Cerebellar cortex (tissue), 1 donor: ENCODE measurements around the gene MAN1A1.
A peak's percentile ranks its signal among the peaks of the same experiment; 100 is the strongest.
"Not testable (repeated sequence)": the region's sequence is repeated elsewhere in the genome, so short reads cannot be mapped to it uniquely, and the experiment has no call there.

Experiments
- DNase-seq: peaks from one replicate; pipeline ENCODE4 v3.0.0-alpha.2; 2015; ENCODE audit warnings: low spot score

The MAN1A1 gene

GRCh38 chr6:119171088-119171841 lies 178.3 kb downstream of the MAN1A1 start:
- no peak for DNase-seq

DNA sequence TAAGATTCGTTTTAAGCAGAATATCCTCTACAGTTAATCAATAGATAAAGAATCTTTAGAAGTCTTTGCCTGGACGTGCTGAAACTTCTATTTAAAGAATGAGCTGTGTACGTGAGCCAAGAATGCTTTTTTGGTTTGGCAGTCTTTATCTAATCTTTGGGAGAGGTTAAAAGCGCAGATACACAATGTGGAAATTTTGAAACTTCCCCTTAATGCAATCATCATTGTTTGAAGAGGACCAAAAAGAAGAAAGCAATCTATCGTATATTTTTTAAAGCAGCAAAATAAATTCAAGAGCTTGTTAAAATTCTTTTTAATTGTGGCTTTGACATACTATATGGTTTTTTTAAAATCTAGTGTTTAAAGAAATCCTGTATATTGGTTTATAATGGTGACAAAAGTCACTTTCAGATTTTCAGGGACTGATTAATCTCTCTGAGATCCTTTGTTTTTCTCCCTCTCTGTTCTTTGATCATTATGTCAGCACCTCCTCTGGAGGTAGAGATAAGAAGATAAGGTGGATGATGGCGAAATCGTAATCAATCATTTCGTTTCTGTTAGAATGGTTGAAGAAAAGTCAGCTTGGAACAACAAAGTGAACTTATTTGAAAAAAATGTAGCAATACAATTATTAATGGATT lies 179.0 kb downstream of the MAN1A1 start:
- no peak for DNase-seq

DNA sequence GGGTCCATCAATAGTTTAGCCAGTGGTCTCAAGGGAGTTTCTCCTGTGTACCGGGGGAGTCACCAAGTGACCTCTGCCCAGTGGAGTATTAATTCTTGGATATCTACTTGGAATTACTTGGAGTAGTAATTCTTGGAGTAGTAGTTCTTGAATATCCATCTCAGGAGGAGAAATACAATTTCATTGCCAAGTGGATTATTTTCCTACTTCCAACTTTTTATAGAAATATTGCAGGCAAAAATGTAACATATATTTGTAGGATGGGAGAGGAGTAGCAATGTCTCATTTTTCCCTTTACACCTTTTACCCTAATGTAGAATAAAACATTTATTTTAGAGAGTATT lies 179.5 kb downstream of the MAN1A1 start:
- DNase-seq, result no peak

DNA sequence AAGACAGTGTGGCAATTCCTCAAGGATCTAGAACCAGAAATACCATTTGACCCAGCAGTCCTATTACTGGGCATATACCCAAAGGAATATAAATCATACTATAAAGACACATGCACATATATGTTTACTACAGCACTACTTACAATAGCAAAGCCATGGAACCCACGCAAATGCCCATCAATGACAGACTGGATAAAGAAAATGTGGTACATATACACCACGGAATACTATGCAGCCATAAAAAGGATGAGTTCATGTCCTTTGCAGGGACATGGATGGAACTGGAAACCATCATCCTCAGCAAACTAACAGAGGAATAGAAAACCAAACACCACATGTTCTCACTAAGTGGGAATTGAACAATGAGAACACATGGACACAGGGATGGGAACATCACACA lies 180.2 kb downstream of the MAN1A1 start:
- DNase-seq, result not testable (repeated sequence)

DNA sequence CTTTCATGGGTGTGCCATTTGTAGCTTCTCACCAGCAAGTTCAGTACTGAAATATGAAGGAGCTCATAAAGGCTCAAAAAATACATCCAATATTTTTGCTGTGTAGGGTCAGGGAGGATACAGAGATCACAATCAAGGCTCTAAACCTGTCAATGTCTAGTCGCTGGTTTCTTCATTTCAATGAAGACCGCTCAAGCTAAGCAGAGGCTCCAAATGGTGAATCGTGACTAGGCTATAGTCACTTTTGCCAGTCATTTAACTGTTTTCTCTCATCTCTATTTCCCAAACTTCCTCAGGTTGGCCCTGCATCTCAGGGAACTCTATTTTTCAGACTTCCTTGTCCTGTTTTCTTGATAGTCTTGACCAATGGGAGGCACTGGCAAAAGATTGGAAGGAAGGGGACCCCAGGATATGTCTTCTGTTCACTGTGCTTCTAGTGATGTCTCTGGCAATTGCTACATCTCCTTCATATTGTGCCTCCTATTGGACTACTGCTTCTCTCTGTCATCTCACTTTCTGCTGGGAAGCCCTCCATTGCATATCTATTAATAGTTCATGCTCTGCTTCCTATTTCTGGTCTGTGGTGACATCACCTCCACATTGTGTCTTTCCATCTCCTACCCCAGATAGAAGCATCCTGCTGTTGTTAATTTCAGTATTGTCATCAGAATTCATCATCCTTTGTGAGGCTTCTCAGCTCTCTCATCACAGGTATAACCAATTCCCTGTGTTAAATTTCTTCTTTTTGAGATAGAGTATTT lies 183.4 kb downstream of the MAN1A1 start:
- no peak for DNase-seq

DNA sequence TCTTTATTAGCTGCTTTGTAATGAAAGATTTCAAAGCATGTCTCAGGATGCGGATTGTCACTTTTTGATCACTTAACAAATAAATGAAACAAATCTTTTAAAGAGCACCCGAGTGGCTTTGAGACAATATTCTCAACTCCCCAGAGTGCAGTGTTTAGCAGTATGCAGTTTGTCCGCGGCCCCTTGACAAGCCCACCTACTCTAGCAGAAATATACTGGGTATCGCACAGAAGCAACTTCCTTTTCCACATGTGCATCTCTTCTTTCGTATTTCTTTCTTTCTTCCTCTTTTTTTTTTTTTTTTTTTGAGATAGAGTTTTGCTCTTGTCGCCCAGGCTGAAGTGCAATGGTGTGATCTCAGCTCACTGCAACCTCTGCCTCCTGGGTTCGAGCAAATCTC lies 186.6 kb downstream of the MAN1A1 start:
- DNase-seq, result no peak

DNA sequence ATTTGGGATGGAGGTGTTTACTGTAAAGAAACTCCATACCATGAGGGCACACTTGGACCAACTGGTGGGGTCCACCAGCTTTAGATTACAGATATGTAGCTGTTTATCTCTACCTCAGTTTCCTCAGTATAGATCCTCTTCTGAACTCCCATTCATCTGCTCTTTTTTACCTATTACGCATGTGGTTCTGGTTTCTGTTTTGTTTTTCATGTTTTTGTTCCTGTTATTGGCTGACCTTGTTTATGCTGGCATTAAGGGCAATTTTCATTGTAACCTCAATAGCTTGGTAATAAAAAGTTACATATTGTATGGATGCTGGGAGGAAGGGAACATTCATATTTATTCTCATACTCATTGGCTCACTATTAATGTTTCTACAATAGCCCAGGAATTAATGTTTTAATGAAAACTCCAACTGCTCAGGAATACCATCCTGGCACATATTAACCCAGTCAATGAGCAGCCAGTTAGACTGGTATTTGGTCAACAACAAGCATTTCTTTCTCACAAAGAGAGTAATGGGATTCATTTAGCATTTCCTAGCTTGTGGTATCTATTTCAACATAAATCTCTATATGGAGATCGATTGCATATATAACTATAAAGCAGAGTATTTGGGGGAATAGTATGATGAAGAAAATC lies 187.3 kb downstream of the MAN1A1 start:
- no peak for DNase-seq

DNA sequence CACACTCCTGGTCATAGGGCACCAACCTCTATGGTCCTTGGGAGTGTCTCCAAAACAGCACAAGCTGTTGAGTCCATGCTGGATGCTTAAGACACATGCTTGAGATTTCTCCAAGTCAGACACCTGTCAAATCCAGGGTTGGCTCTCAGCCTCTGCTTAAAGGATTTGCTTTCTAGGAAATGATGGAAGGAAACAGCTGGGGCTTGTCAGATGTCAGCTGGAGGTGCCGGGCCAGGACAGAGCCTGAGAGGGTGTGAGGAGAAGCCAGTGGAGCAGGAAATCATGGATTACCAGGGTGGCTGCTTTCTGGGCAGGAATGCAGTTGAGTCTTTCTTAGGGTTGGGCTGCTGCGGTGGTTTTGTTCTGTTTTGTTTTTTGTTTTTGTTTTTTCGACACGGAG lies 188.1 kb downstream of the MAN1A1 start:
- DNase-seq, result no peak

DNA sequence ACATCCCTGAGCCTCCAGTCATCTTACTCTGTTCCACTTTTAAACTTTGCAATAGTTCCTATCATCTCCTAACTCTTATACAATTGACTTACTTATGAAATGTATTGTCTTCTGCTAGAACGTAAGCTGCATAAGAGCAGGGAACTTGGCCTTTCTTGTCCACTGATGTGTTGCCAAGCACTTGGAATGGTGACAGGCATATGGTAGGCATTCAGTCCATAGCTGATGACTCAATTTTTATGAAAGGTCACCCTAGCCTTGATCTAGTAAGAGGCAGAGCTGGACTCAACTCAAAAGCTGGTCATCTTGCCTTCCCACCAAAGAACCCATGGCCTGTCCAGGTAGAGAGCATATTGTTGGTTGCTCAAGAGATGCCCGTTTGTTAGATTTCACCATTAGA lies 188.7 kb downstream of the MAN1A1 start:
- DNase-seq, result no peak

- no peak for DNase-seq
Measured at GRCh38 chr6:119158057-119158848, 191.3 kb downstream of the MAN1A1 start.

DNA sequence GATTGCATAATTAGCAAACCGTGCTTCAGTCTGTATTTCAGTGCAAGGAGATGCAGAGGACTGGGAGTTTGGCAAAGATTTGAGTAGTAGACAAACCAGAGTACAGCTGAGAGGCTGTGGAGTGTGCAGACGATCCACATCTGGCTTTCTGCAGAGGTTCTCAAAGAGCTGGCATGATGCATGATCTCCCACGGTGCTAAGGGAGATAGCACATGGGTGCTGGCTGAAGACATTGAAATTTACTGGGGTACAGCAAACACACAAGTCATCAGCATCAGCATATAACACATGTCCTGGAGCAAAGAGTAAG lies 192.1 kb downstream of the MAN1A1 start:
- no peak for DNase-seq

DNA sequence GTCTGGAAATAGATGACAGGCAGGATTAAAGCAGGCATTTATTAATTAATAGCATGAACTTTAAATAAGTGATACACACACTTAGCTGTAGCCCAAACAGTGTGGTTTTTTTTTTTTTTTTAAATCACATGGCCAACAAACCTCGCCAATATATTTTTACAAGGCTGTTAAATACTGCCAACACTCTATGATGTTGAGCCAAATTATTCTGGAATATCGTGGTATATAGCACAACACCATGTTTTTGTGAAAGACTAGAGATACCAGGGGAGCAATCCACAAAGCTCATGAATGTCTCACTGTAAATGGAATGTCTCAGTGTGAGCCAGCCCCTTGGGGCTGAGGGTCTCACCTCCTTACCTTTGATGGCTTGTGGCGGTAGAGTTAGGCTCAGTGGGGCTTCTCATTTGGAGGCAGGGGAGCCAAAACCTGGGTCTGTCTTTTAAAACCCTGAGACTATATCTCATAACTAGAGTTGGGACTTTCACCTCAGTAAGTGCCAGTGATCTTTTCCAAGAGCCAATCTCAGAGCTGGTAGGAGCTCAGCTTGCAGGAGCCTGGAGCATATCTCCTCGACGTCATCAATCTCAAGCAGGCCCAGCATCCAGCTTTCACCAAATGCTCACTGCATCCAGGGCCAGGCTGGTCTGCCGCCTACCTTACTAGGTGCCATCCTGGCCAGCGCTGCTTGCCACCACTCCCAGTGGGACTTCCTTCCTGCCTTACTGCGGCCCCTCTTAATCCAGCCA lies 192.6 kb downstream of the MAN1A1 start:
- DNase-seq, result no peak

DNA sequence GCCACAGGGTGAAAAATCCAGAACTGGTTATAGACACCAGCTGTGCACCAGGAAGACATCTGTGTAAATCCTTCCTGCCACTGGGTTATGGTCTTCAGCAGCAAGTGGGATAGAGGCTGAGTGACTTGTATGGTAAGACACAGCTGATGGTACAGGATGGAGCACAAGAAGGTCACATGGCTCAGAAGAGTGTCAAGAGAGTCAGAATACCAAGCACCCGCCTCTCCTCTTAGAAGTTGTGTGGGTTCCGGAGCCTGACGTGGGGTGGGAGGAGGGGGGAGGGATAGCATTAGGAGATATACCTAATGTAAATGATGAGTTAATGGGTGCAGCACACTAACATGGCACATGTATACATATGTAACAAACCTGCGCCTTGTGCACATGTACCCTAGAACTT lies 193.5 kb downstream of the MAN1A1 start:
- DNase-seq, result not testable (repeated sequence)

DNA sequence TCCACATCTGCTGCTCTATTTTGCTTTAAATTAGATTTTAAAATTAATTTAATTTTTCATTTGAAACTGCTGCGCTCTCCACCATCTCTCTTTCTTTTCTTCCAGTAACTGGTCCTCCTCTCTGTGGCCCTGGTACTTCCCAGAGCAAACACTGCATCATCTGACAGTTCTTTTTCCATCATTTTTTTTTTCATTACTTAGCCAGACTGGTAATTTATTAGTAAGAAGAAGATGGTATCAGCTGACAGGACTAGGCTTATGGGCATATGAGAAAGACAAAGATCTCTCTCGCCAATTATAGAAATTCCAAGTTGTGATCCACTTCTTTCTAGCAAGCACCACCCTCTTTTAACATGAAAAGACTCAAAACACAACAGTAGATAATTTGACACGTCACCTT lies 197.4 kb downstream of the MAN1A1 start:
- DNase-seq, result no peak

GRCh38 chr6:119148825-119149525 lies 200.6 kb downstream of the MAN1A1 start:
- peak; percentile 5 for DNase-seq

- DNase-seq, result peak; percentile 65
Measured at GRCh38 chr6:119148098-119148824, 201.3 kb downstream of the MAN1A1 start.

DNA sequence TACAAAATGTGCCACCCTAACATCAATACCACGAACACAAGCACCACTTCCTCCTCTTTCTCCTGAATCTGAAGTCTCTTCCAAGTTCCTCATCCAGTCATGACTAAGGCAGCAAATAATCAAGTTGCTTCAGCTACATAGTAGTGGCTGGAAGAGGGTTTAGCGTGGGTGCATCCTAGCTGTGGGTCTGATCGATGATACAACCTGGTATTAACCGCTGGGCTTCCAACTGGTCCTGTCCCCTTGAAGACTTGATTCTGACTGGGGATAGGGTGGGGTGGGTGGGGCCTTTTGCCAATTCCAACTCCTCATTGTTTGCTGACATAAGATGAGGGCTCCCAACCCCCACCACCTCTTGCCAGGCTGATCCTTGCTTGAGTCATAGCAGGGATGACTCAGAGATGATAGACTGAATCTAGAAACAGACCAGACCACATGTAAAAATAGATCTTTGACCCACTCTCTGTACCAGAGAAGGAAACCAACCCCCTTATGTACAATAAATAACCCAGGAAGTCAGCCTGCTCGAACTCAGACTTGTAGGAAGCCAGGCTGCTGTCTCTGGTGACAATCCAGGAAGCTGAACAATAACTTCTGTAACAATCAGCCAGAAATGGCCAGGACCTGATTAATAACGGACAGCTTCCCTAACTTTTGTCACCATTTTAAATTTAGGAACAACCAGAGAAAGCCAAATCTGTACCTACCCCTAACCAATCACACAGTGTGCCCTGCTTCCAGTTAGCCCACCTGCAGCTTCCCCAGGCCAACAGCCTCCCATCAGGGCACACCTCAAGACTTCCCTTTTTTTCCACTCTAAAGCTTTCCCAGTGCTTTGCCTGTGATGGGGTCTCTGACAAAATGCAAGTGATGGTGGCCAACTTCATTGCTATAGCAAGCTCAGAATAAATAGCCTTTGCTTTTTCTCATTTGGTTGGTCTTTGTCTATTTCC lies 202.2 kb downstream of the MAN1A1 start:
- DNase-seq, result no peak

DNA sequence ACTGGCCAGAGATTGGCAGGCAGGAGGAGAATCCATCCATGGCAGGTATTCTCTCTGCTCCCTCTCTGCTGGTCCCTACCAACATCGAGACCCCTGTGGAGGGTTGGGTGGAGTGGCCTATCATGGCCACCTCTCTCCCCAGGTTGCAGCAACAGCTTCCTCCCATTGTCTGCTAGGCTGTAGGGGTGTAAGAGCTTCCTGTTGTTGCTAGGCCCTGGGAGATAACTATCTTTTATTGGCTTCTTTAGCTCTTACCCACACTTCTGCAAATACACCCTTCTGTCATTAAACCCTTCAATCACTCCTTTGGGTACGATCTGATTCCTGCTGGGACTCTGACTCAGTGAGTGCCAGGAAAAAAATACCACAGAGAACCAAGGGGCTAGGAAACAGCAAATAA lies 204.4 kb downstream of the MAN1A1 start:
- DNase-seq, result no peak

DNA sequence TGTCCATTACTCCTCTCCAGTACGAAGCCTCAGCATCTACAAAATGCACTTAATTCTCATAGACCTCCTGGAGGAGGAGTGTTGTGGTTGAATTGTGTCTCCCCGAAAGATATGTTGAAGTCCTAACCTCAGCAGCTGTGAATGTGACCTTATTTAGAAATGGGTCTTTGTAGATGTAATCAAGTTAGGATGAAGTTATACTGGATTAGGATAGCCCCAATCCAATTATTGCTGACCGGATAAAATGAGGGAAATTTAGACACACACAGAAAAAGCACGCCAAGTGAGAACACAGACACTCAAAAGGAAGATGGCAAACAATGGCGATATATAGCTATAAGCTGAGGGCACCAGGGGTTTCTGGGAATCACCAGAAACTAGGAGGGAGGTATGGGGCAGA lies 206.9 kb downstream of the MAN1A1 start:
- no peak for DNase-seq
